ENCODE measurements around the gene IRF5. TPM values are rescaled to one million over a fixed set of nuclear protein-coding genes. Genes with fewer than 3 reads are reported as not detected.

IRF5 gene
- polyA plus RNA-seq, 1 donor from 2014 or later: not detected

DNA sequence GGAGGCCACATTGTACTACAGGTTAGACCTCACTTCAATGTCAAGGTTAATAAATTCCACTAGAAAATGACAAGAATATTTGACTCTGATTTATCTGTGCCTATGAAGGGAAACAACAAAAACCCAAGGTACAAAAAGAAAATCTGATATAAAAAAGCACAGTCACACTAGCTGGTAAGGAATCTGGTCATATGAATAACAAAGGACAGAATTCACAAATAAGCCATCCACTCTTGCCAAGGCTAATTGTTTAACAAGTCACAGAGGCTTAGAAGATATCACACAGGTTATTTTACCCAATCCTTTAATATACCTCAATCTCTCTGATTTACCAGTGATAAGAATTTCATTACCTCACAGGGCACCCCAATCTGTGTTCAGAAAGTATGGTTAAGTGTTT is 47.9 kb downstream of the IRF5 start:
- Histone ChIP-seq H2AFZ (ENCODE audit: low read depth, low read length) (no peak overlapping the region), H3K9ac (ENCODE audit: low read length) (no peak overlapping the region), H3K27ac (ENCODE audit: low read length) (no peak overlapping the region), H3K9me3 (ENCODE audit: low read length) (no peaks in the 10 kb centered on the region), H3K9me2 (ENCODE audit: insufficient read depth, low read length) (no peaks in the 10 kb centered on the region), H3K36me3 (ENCODE audit: insufficient read depth, low read length) (peaks cover 7% of the 10 kb centered on the region), H3K79me2 (replicated peaks; ENCODE audit: insufficient read depth, low read length) (no peaks in the 10 kb centered on the region), H3K27me3 (ENCODE audit: insufficient read depth, low read depth, low read length) (no peaks in the 10 kb centered on the region), H3K4me2 (ENCODE audit: low read length) (no peak overlapping the region), H3K4me3 (ENCODE audit: low read length) (no peak overlapping the region), H3F3A (ENCODE audit: insufficient read depth, low read length, poor library complexity, severe bottlenecking) (no peaks in the 10 kb centered on the region), H4K20me1 (ENCODE audit: insufficient read depth) (no peaks in the 10 kb centered on the region)
- TF ChIP-seq EZH2 (IDR thresholded peaks at IDR 0.05; ENCODE audit: borderline replicate concordance, insufficient read depth, low read length, poor library complexity, severe bottlenecking) (no peak), MXI1 (conservative IDR thresholded peaks at IDR 0.05; ENCODE audit: poor library complexity, severe bottlenecking) (no peak), TAF1 (IDR thresholded peaks at IDR 0.05; ENCODE audit: low read depth) (no peak), EP300 (conservative IDR thresholded peaks at IDR 0.05; ENCODE audit: poor library complexity, severe bottlenecking) (no peak), RAD21 (conservative IDR thresholded peaks at IDR 0.05) (no peak), POLR2AphosphoS5 (IDR thresholded peaks at IDR 0.05) (no peak)
- TF ChIP-seq, protein P1, sequence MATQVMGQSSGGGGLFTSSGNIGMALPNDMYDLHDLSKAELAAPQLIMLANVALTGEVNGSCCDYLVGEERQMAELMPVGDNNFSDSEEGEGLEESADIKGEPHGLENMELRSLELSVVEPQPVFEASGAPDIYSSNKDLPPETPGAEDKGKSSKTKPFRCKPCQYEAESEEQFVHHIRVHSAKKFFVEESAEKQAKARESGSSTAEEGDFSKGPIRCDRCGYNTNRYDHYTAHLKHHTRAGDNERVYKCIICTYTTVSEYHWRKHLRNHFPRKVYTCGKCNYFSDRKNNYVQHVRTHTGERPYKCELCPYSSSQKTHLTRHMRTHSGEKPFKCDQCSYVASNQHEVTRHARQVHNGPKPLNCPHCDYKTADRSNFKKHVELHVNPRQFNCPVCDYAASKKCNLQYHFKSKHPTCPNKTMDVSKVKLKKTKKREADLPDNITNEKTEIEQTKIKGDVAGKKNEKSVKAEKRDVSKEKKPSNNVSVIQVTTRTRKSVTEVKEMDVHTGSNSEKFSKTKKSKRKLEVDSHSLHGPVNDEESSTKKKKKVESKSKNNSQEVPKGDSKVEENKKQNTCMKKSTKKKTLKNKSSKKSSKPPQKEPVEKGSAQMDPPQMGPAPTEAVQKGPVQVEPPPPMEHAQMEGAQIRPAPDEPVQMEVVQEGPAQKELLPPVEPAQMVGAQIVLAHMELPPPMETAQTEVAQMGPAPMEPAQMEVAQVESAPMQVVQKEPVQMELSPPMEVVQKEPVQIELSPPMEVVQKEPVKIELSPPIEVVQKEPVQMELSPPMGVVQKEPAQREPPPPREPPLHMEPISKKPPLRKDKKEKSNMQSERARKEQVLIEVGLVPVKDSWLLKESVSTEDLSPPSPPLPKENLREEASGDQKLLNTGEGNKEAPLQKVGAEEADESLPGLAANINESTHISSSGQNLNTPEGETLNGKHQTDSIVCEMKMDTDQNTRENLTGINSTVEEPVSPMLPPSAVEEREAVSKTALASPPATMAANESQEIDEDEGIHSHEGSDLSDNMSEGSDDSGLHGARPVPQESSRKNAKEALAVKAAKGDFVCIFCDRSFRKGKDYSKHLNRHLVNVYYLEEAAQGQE (IDR thresholded peaks at IDR 0.05; ENCODE audit: borderline replicate concordance): no peak
- TF ChIP-seq, protein P2, sequence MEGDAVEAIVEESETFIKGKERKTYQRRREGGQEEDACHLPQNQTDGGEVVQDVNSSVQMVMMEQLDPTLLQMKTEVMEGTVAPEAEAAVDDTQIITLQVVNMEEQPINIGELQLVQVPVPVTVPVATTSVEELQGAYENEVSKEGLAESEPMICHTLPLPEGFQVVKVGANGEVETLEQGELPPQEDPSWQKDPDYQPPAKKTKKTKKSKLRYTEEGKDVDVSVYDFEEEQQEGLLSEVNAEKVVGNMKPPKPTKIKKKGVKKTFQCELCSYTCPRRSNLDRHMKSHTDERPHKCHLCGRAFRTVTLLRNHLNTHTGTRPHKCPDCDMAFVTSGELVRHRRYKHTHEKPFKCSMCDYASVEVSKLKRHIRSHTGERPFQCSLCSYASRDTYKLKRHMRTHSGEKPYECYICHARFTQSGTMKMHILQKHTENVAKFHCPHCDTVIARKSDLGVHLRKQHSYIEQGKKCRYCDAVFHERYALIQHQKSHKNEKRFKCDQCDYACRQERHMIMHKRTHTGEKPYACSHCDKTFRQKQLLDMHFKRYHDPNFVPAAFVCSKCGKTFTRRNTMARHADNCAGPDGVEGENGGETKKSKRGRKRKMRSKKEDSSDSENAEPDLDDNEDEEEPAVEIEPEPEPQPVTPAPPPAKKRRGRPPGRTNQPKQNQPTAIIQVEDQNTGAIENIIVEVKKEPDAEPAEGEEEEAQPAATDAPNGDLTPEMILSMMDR (IDR thresholded peaks at IDR 0.05; ENCODE audit: poor library complexity, severe bottlenecking): no peak

DNA sequence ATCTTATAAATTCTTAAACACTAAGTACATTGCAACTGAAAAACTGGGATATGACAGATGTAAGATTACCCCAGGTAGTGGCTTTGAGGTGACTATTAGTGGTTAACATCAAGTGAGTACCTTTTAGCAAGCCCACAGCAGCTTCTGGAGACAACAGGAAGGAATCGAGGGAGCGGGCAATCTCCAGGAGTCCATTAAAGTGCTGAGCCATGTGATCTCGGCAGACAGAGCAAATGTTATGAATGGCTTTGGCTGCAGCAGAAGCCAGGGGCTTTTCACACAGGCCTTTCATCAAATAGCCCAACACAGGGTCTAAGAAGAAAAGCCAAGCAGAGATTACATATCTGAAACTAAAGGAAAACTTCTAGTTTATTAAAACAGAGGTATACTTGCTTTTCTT is 48.9 kb downstream of the IRF5 start:
- H3K9me3 ChIP-seq (ENCODE audit: low read length): no peaks in the 10 kb centered on the region
- H3K27ac ChIP-seq (ENCODE audit: low read length): no peak overlapping the region
- TF ChIP-seq POLR2AphosphoS5 (IDR thresholded peaks at IDR 0.05): no peak
- no peak for TF ChIP-seq EP300 (conservative IDR thresholded peaks at IDR 0.05; ENCODE audit: poor library complexity, severe bottlenecking)
- TF ChIP-seq, protein P2 (IDR thresholded peaks at IDR 0.05; ENCODE audit: poor library complexity, severe bottlenecking): no peak
- no peak for TF ChIP-seq EZH2 (IDR thresholded peaks at IDR 0.05; ENCODE audit: borderline replicate concordance, insufficient read depth, low read length, poor library complexity, severe bottlenecking)
- TF ChIP-seq MXI1 (conservative IDR thresholded peaks at IDR 0.05; ENCODE audit: poor library complexity, severe bottlenecking): no peak
- H3K79me2 ChIP-seq (replicated peaks; ENCODE audit: insufficient read depth, low read length): no peaks in the 10 kb centered on the region
- H3K9me2 ChIP-seq (ENCODE audit: insufficient read depth, low read length): no peaks in the 10 kb centered on the region
- no peaks in the 10 kb centered on the region for H3F3A ChIP-seq (ENCODE audit: insufficient read depth, low read length, poor library complexity, severe bottlenecking)
- H4K20me1 ChIP-seq (ENCODE audit: insufficient read depth): no peaks in the 10 kb centered on the region
- H3K9ac ChIP-seq (ENCODE audit: low read length): no peak overlapping the region
- H2AFZ ChIP-seq (ENCODE audit: low read depth, low read length): no peak overlapping the region
- H3K36me3 ChIP-seq (ENCODE audit: insufficient read depth, low read length): peaks cover 4% of the 10 kb centered on the region
- no peak overlapping the region for H3K4me3 ChIP-seq (ENCODE audit: low read length)
- H3K4me2 ChIP-seq (ENCODE audit: low read length): no peak overlapping the region
- H3K27me3 ChIP-seq (ENCODE audit: insufficient read depth, low read depth, low read length): no peaks in the 10 kb centered on the region

All from neural cell (in vitro differentiated cells).